Ascending aorta (tissue), 2 donors: ENCODE data around the gene IL1F10. TPM values are rescaled to one million over a fixed set of nuclear protein-coding genes. Genes with fewer than 3 reads are reported as not detected.

Source experiments
- DNase-seq, 2 donors: peaks; one replicate each; pipeline ENCODE4 v3.0.0-alpha.2; 2019; ENCODE audit warnings: low spot score in 2 of 2
- H3K27ac ChIP-seq, 2 donors: fragments of 200-600 bp; sonication (generic); one replicate each; pipeline ENCODE4 v1.5.1; 2016 to 2017; ENCODE audit warnings: mild to moderate bottlenecking in 1 of 2
- H3K27me3 ChIP-seq: fragments of 200-600 bp; sonication (generic); one replicate; pipeline ENCODE4 v1.5.1; 2017
- H3K36me3 ChIP-seq, 2 donors: fragments of 200-600 bp; sonication (generic); one replicate each; pipeline ENCODE4 v1.5.1; 2016
- H3K4me1 ChIP-seq, 2 donors: fragments of 200-600 bp; sonication (generic); one replicate each; pipeline ENCODE4 v1.5.1; 2016 to 2017; ENCODE audit warnings: mild to moderate bottlenecking in 1 of 2
- H3K4me3 ChIP-seq, 2 donors: fragments of 200-600 bp; sonication (generic); one replicate each; pipeline ENCODE4 v1.5.1; 2016 to 2017; ENCODE audit warnings: mild to moderate bottlenecking in 1 of 2
- H3K9me3 ChIP-seq, 2 donors: fragments of 200-600 bp; sonication (generic); one replicate each; pipeline ENCODE4 v1.5.1; 2016
- CTCF ChIP-seq, 3 experiments: fragments of 200-600 bp in 2 of 3; fragments of 450-650 bp in 1 of 3; sonication (generic) in 2 of 3; IDR thresholded peaks; one replicate each; pipeline ENCODE4 v1.5.1; 2016 to 2019; ENCODE audit warnings: antibody characterized with exemption in 3 of 3, mild to moderate bottlenecking in 1 of 3, moderate library complexity in 1 of 3
- intact Hi-C: fragments of 100-400 bp; cut with DNase I; formaldehyde crosslinking; loops from one replicate; pipeline ENCODE4 v1.15.1; 2023
- total RNA-seq: library from RNA; depleted of rRNA; stranded (reverse); fragments of >200 nt; gene quantifications from one replicate; pipeline ENCODE4 v1.1.0, GENCODE V29; 2016

The IL1F10 gene
- total RNA-seq, 1 donor from 2014 or later, result not detected

GRCh38 chr2:113039158-113039557 is 28.6 kb upstream of the IL1F10 start:
- DNase-seq, result no peak
- Histone ChIP-seq H3K27me3 (no peaks in the 10 kb centered on the region), H3K27ac (no peak overlapping the region), H3K36me3 (no peaks in the 10 kb centered on the region), H3K4me3 (no peak overlapping the region), H3K4me1 (no peaks in the 10 kb centered on the region), H3K9me3 (no peaks in the 10 kb centered on the region)
- no peak for TF ChIP-seq CTCF (IDR thresholded peaks at IDR 0.05)
- intact Hi-C loops, result no loop called here

- TF ChIP-seq CTCF (IDR thresholded peaks at IDR 0.05), result no peak
- no peak for DNase-seq
These were observed 28.1 kb upstream of the IL1F10 start for GRCh38 chr2:113039719-113040118.

GRCh38 chr2:113041871-113042270 is 25.9 kb upstream of the IL1F10 start:
- intact Hi-C loops, result no loop called here
- TF ChIP-seq CTCF (IDR thresholded peaks at IDR 0.05), result no peak
- no peak for DNase-seq
- H3K4me1 ChIP-seq, result no peaks in the 10 kb centered on the region
- H3K9me3 ChIP-seq, result no peaks in the 10 kb centered on the region
- H3K27me3 ChIP-seq, result no peaks in the 10 kb centered on the region
- H3K4me3 ChIP-seq, result no peak overlapping the region
- no peaks in the 10 kb centered on the region for H3K36me3 ChIP-seq
- no peak overlapping the region for H3K27ac ChIP-seq

More at GRCh38 chr2:113039719-113040118, 28.1 kb upstream of the IL1F10 start:
- Histone ChIP-seq H3K36me3 (no peaks in the 10 kb centered on the region), H3K4me3 (no peak overlapping the region), H3K9me3 (no peaks in the 10 kb centered on the region), H3K4me1 (no peaks in the 10 kb centered on the region), H3K27me3 (no peaks in the 10 kb centered on the region), H3K27ac (no peak overlapping the region)
- intact Hi-C loops, result no loop called here

- intact Hi-C loops, result no loop called here
- Histone ChIP-seq H3K9me3 (no peaks in the 10 kb centered on the region), H3K27ac (no peak overlapping the region), H3K4me1 (no peaks in the 10 kb centered on the region), H3K36me3 (no peaks in the 10 kb centered on the region), H3K27me3 (no peaks in the 10 kb centered on the region), H3K4me3 (no peak overlapping the region)
- TF ChIP-seq CTCF (IDR thresholded peaks at IDR 0.05), result no peak
- DNase-seq, result no peak
These were observed 21.3 kb upstream of the IL1F10 start for GRCh38 chr2:113046465-113046864.

- Histone ChIP-seq H3K36me3 (no peaks in the 10 kb centered on the region), H3K27me3 (no peaks in the 10 kb centered on the region), H3K4me3 (no peak overlapping the region), H3K9me3 (no peaks in the 10 kb centered on the region), H3K27ac (no peak overlapping the region), H3K4me1 (no peaks in the 10 kb centered on the region)
- TF ChIP-seq CTCF (IDR thresholded peaks at IDR 0.05), result no peak
- intact Hi-C loops, result no loop called here
- no peak for DNase-seq
These were observed 16.6 kb upstream of the IL1F10 start for GRCh38 chr2:113050921-113051895.
